DMS114 treated with DMSO at 0.1 percent for 48 hours (cell line): ENCODE measurements around the gene HTR4.

Experiments used
- DNase-seq: peaks from one replicate; lab custom pipeline; 2025; ENCODE audit not compliant: unreplicated experiment; lab: John Stamatoyannopoulos, UW

HTR4 gene

GRCh38 chr5:148663509-148663908, 9.2 kb upstream of the HTR4 start:
- DNase-seq: no peak

GRCh38 chr5:148660346-148660660, 6.0 kb upstream of the HTR4 start:
- no peak for DNase-seq

GRCh38 chr5:148659641-148660345, 5.5 kb upstream of the HTR4 start:
- no peak for DNase-seq

DNA sequence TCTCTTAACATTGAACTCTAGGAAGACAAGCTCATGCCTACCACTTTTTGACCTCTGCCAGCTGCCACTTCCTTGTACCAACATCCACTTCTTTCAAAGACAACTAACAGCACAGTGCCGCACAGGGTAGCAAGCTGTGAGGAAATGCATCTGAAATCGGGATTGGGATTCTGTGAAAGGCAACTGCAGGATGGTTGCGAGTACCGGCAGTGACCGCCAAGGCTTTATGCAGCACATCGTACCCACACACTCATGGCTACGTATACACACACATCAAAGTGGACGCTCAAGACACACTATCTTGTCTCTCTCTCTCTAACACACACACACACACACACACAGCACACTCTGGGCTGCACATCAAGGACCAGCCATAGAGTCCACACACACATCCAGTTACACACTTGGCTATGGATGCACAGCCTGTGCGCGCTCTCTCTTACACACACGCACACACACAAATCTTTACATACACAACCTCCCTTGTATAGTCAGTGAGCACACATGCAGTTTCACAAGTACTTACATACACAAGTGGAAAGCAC, 964 bp downstream of the HTR4 start:
- DNase-seq: no peak

DNA sequence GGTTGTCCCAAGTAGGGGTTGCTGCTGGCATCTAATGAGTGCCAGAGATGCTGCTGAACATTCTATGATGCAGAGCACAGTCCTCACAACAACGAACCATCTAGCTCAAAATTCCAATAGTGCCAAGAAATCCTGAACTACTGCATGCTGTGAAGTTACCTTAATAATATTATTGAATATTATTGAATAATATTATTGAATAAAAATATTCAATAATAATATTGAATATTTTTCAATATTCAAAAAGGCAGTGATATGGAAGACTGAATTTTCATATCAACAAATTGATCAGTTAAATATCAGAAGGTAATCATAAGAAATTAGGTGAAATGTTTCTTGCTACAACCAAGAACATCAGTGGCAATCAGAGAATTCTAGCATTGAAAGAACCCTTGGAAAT, 2.8 kb downstream of the HTR4 start:
- no peak for DNase-seq

DNA sequence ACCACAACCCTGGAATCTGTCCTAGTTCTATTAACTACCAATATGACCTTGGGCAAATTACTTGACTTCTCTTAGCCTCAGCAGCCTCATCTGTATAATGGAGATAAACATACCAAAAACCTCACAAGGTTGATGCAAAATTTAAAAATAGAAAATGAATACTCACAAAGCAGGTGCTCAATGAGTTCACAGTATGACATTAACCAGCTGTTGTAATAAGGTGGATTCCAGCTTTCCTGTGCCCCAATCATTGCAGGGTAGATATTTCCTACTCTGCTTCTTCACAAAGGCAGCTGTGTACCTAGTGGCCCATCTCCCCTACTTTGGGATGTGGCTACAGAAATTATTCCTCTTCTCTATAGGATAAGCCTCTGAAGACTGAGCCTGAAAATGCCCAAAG, 8.8 kb downstream of the HTR4 start:
- DNase-seq: no peak

DNA sequence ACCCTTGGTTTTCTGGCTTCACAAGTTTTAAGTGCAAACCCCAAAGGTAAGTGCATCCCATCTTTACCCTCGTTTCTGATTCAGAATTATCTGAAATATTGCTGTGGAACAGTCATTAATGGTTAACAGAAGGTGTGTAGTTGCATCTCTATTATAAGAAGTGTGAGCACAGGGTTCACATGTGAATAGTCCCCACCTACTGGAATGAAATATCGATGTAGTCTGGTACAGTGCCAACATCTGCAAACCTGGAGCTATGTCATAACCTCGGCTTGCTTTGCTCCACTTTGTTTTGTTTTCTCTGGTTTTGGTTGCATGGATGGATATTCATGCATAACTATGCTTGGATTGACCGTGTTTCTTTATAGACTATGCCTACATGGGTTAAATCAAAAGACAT, 12.6 kb downstream of the HTR4 start:
- DNase-seq: no peak

GRCh38 chr5:148640471-148640870, 13.9 kb downstream of the HTR4 start:
- no peak for DNase-seq

- no peak for DNase-seq
Observed at GRCh38 chr5:148639081-148639480, 15.2 kb downstream of the HTR4 start.

- DNase-seq: no peak
Observed at GRCh38 chr5:148636353-148636752, 18.0 kb downstream of the HTR4 start.

GRCh38 chr5:148635321-148636083, 18.8 kb downstream of the HTR4 start:
- DNase-seq: no peak

DNA sequence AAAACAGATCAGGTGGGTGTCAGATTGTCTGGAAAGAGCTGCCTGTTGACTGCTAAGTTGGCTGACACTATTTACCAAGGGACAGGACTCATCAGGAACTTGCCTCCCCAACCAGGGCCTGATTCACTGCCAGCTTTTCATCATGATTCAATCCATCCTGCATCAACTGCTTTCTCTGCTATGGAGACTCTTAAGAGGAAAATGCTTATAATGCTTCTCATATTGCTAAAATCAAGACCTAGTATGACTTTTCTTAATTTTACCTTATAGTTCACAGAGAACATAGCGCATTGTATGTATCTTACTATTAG, 21.3 kb downstream of the HTR4 start:
- no peak for DNase-seq

DNA sequence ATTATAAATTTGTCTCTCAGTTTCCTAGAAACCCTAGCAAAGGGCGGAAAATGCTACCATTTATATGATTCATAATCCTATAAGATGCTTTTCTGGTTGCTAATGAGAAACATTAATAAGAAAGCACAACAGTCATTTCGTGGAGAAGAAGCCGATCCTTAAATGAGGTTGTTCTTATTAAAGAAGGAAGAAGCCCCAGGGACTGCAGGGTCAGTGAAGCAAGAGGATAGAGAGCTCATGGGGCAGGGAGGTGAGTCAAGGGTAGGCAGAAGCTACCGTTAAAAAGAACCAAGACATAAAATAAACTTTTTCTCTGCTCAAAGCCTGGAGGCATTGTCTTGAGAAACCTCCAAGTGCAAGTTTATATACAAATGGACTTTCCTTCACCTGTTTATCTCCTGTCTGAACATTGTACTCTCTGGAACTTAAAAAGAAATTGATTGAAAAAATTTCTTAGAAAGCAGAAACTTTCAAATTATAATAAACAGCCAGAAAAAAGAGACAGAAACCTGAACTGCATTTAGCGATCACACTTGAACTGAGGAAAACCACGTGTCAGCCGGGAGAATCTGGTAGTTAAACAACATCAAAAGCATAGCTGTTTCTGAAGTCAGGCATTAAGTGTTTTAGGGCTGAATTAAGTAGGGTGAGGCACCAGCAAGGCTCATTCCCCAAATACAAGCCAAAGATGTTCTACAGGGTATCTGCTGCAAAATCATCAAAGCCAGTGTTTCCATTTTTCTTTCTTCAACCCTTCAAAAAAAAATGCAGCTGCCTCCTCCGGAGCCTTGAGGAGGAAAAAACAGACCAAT, 21.9 kb downstream of the HTR4 start:
- no peak for DNase-seq

- no peak for DNase-seq
Observed at GRCh38 chr5:148626986-148627385, 27.3 kb downstream of the HTR4 start.

DNA sequence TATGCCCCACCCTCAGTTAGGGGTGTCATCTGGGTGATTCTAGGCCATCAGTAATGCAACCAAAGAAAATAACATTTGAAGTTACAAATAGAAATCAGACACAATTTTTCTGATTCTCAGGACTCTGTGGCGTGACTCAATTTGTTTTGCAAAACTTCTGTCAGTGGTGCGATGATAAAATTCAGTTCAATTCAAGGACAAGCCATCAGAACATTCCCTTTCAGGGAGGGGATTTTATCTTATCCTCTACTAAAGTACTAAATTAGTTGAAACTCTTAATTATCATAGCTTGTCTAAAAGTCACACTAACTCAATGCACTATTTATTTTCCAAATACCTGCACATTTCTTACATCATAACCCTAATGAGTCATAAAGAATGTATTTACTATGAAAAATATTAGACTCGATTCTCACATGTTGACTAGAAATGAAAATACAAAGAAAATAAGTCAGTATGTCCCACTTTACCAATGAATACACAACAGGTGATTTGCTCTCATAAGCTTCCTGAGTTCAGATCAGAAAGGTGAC, 28.2 kb downstream of the HTR4 start:
- no peak for DNase-seq

DNA sequence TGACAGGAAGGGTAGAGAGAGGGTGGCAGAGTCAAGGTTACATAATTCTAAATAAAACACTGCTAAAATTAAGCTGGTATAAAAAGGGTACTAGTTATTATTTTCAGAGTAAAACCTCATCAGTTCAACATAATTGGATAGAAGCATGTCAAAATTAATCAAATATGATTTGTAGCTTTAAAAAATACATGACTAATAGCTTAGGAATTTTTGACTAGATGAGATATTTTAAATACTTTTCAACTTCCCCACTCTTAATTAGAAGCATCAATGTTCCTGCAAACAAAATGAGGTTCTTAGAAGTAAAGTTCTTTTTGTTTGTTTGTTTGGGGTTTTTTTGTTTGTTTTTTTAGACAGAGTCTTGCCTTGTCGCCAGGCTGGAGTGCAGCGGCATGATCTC, 29.1 kb downstream of the HTR4 start:
- DNase-seq: no peak

- no peak for DNase-seq
Observed at GRCh38 chr5:148623741-148624140, 30.6 kb downstream of the HTR4 start.

DNA sequence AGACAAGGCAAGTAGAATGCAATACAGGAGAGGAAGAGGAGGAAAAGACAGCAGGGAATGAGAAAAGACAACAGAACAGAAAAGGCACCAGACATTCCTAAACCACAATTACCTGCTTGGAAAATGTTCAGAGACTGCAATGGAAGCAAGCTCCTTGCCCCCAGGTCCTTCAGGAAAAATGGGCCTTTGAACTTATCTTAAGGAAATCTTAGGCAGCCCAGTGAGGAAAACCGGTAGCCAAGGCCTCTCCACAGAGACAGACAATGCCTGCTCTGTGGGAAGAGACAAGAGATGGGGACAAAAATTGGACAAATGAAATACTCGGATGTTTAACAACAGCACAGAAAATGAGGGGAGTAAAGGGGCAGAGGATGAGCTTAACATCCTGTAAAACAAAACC, 31.2 kb downstream of the HTR4 start:
- DNase-seq: no peak

DNA sequence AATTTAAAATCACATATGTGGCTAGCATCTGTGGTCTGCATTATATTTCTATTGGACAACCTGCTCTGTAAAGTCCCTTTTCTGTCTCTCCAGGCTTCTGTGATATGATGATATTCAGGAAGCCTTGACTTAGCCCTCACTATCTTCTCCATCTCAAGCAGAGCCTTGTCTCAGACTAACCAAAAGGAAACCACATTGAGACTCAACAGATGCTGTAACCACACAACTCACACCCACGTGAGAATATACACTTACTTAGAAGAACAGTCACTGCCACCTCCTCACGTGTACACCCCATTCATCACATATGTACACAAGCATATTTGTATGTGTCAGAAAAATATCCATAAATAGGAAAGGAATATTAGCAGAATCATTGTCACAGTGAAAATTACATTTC, 33.6 kb downstream of the HTR4 start:
- no peak for DNase-seq

DNA sequence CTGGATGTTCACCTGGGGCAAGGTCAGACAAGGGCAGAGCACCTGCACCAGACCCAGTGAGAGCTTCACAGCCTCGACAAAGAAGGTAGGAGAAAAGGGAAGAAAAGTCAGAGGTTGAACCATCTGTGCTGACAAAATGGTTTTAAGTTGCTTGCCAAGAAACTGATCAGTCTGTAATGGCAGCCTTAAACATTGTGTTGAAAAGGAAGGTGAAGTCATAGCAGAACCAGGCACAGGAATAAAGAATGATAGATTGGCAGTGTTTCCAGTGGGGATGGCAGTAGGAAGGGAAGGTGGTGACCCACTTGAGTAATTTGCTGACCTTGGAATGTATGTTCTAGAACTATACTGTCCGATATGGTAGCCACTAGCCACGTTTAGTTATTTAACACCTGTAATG, 34.2 kb downstream of the HTR4 start:
- no peak for DNase-seq

DNA sequence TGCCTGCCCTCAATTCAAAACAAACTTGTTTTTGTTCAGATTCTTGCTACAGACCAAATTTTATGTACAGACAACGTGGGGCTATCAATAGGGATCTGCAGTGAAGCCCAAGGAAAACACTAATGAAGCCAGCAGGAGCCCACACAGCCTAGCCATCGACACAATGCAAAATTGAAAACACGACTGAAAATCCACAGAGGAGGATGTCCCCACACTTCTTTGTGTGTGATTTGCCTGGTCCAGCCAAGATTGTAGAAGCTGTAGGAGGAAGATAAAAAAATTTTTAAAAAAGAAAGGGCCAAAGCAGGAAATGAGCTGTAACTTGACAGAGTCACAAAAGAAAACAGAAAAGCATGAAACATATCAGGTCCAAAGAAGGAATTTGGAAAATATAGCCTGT, 34.8 kb downstream of the HTR4 start:
- no peak for DNase-seq
